Thymus (tissue), 11 donors: ENCODE measurements around the gene SLC37A3. TPM values are rescaled to one million over a fixed set of nuclear protein-coding genes. Genes with fewer than 3 reads are reported as not detected.
A peak's percentile ranks its signal among the peaks of the same experiment; 100 is the strongest.
"Not testable (repeated sequence)": the region's sequence is repeated elsewhere in the genome, so short reads cannot be mapped to it uniquely, and the experiment has no call there.

Experiments used
- DNase-seq, 9 donors: peaks; one replicate each; pipeline ENCODE4 v3.0.0-alpha.2; 2013; ENCODE audit warnings: low spot score in 9 of 9, low read depth in 6 of 9, missing footprints in 1 of 9
- H3K27ac ChIP-seq, 2 donors: one replicate each; pipeline ENCODE4 v1.5.1; 2013; ENCODE audit warnings: control low read depth in 1 of 2, low read depth in 1 of 2, low read length in 1 of 2, mild to moderate bottlenecking in 1 of 2, moderate library complexity in 1 of 2
- H3K27me3 ChIP-seq, 2 donors: one replicate each; pipeline ENCODE4 v1.5.1; 2013; ENCODE audit warnings: low read length in 1 of 2; ENCODE audit not compliant: control insufficient read depth in 2 of 2, insufficient read depth in 1 of 2
- H3K36me3 ChIP-seq, 2 donors: one replicate each; pipeline ENCODE4 v1.5.1; 2013; ENCODE audit warnings: low read length in 1 of 2, mild to moderate bottlenecking in 1 of 2, moderate library complexity in 1 of 2; ENCODE audit not compliant: control insufficient read depth in 2 of 2, insufficient read depth in 2 of 2
- H3K4me1 ChIP-seq, 2 donors: one replicate each; pipeline ENCODE4 v1.5.1; 2013; ENCODE audit warnings: low read length in 2 of 2; ENCODE audit not compliant: control insufficient read depth in 2 of 2, insufficient read depth in 2 of 2
- H3K4me3 ChIP-seq, 2 donors: one replicate each; pipeline ENCODE4 v1.5.1; 2013; ENCODE audit warnings: low read length in 2 of 2, control low read depth in 1 of 2, mild to moderate bottlenecking in 1 of 2
- H3K9me3 ChIP-seq, 2 donors: one replicate each; pipeline ENCODE4 v1.5.1; 2013; ENCODE audit warnings: low read length in 1 of 2, mild to moderate bottlenecking in 1 of 2; ENCODE audit not compliant: control insufficient read depth in 2 of 2, insufficient read depth in 1 of 2
- WGBS: extraction: QIAGEN DNeasy Blood & Tissue Kit; methylation state at CpG from one replicate; pipeline ENCODE4 v1.1.7; 2013; 5-methylcytosine and 5-hydroxymethylcytosine counted together
- polyA plus RNA-seq: library from polyadenylated mRNA; stranded (reverse); fragments of 200-250 nt; gene quantifications from one replicate; pipeline ENCODE4 v1.2.3, GENCODE V29; 2013
- total RNA-seq: library from RNA; stranded (reverse); fragments of 120-200 nt; gene quantifications from one replicate; pipeline ENCODE4 v1.2.4, GENCODE V29; 2013
- donor health status: healthy.

SLC37A3 gene
- total and polyA plus RNA-seq, 2 donors: 21.6 to 36.5 TPM

GRCh38 chr7:140345426-140345825 is 52.9 kb downstream of the SLC37A3 start:
- Histone ChIP-seq H3K27ac (no peak overlapping the region), H3K4me3 (no peak overlapping the region), H3K9me3 (no peaks in the 10 kb centered on the region), H3K4me1 (no peaks in the 10 kb centered on the region), H3K27me3 (no peaks in the 10 kb centered on the region), H3K36me3 (peaks cover 54 to 58% of the 10 kb centered on the region in 2 donors)
- WGBS: 93% methylated on average over 3 of the region's 3 CpGs
- DNase-seq: no peak

DNA sequence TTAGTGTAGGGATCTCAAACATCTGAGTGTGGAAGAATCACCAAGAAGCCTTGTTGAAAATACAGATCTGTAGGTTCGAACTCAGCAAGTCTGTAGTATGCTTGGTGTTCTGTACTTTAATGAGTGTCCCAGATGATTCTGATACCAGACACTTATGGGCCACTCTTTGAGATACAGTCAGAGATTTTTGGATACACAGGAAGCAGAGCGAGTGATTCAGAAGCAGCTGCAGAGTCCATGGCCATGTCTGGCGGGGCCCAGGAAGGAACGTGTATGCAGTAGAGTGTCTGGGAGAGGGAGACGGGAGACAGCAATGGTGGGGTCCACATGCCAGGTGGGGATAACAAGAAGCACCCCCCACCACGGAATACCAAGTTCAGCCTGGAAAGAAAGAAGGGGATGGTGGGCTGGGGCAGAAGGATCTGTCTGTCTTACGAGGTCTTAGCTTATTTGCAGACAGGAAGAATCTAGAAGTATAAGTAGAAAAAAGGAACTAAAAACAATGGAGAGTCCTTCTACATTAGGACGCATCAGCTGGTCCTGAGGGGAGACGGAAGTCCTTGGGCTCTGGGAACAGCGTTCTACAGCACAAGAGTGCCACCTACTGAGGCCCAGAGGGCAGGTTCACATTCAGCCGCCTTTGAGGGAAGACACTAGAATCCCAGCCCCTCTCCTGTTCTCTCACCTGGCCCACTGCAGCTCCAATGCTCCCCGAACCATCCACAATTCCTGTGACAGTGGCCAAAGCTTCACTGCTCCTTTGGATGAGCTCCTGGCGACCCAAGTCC is 55.4 kb downstream of the SLC37A3 start:
- Histone ChIP-seq H3K9me3 (no peaks in the 10 kb centered on the region), H3K27me3 (no peaks in the 10 kb centered on the region), H3K36me3 (peaks cover 39 to 44% of the 10 kb centered on the region in 2 donors), H3K4me1 (no peaks in the 10 kb centered on the region), H3K4me3 (no peak overlapping the region), H3K27ac (no peak overlapping the region)
- DNase-seq: peak in 4 of 9 donors; percentile 4 to 34 (median 10)
- WGBS: 89% methylated on average over 13 of the region's 13 CpGs

- H3K9me3 ChIP-seq, H3K4me1 ChIP-seq, DNase-seq, H3K27me3 ChIP-seq, H3K27ac ChIP-seq, H3K4me3 ChIP-seq: not testable (repeated sequence)
- peaks cover 34 to 47% of the 10 kb centered on the region in 2 donors for H3K36me3 ChIP-seq
- WGBS: 97% methylated on average over 1 of the region's 1 CpG
Measured at GRCh38 chr7:140338959-140339358, 59.4 kb downstream of the SLC37A3 start.

GRCh38 chr7:140334341-140335057 is 63.8 kb downstream of the SLC37A3 start:
- Histone ChIP-seq H3K36me3 (peaks cover 14 to 22% of the 10 kb centered on the region in 2 donors), H3K27ac (no peak overlapping the region), H3K4me1 (no peaks in the 10 kb centered on the region), H3K27me3 (no peaks in the 10 kb centered on the region), H3K9me3 (no peaks in the 10 kb centered on the region), H3K4me3 (no peak overlapping the region)
- 91% methylated on average over 8 of the region's 8 CpGs for WGBS
- no peak for DNase-seq

- WGBS: 98% methylated on average over 5 of the region's 5 CpGs
- no peaks in the 10 kb centered on the region for H3K9me3 ChIP-seq
- H3K4me3 ChIP-seq: no peak overlapping the region
- H3K27me3 ChIP-seq: no peaks in the 10 kb centered on the region
- no peaks in the 10 kb centered on the region for H3K4me1 ChIP-seq
- H3K27ac ChIP-seq: no peak overlapping the region
- H3K36me3 ChIP-seq: peaks cover 14 to 22% of the 10 kb centered on the region in 2 donors
- DNase-seq: no peak
Measured at GRCh38 chr7:140333686-140334085, 64.6 kb downstream of the SLC37A3 start.

DNA sequence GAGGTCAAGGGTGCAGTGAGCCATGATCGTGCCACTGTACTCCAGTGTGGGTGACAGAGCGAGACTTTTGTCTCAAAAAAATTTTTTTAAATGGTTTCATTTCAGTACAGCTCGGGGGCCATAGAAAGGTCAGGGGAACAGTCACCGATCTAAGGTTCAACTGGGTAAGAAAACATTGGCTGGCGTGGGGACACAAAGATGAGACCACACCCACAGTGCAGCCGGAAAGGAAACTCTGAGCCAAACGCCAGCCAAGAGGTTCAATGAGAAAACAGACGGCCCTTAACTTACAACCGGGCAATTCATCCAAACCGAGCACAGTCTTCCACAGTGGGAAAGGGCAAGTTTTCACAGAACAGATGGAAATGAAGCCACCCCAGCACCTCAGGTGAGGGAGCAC is 65.1 kb downstream of the SLC37A3 start:
- no peaks in the 10 kb centered on the region for H3K4me1 ChIP-seq
- no peak overlapping the region for H3K4me3 ChIP-seq
- peaks cover 14 to 22% of the 10 kb centered on the region in 2 donors for H3K36me3 ChIP-seq
- no peaks in the 10 kb centered on the region for H3K27me3 ChIP-seq
- 91% methylated on average over 10 of the region's 10 CpGs for WGBS
- H3K27ac ChIP-seq: no peak overlapping the region
- H3K9me3 ChIP-seq: no peaks in the 10 kb centered on the region
- no peak for DNase-seq

GRCh38 chr7:140330595-140330994 is 67.7 kb downstream of the SLC37A3 start:
- Histone ChIP-seq H3K4me1 (peaks cover 0 to 4% of the 10 kb centered on the region in 2 donors), H3K9me3 (no peaks in the 10 kb centered on the region), H3K27ac (no peak overlapping the region), H3K36me3 (peaks cover 7 to 16% of the 10 kb centered on the region in 2 donors), H3K4me3 (no peak overlapping the region), H3K27me3 (no peaks in the 10 kb centered on the region)
- DNase-seq: no peak
- 96% methylated on average over 3 of the region's 3 CpGs for WGBS

DNA sequence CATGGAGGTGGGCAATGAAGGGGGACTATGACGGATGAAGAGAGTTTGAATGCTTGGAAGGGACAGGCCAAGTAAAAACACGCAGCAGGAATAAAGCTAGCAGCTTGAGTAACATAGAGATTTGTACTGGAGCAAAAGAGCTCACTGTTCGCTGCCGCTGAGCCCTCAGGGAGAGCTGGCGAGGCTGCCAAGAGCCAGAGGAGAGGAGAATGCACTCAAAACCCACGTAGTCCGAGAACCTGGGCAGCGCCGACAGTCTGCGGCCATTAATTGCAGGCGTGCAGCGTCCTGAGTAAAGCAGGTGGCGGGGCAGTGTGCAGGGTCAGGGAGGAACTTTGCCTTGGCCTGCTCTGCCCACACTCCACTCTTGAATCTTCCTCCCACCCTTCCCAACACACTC is 68.2 kb downstream of the SLC37A3 start:
- H3K9me3 ChIP-seq: no peaks in the 10 kb centered on the region
- H3K27ac ChIP-seq: no peak overlapping the region
- WGBS: 97% methylated on average over 13 of the region's 13 CpGs
- no peak for DNase-seq
- no peak overlapping the region for H3K4me3 ChIP-seq
- no peaks in the 10 kb centered on the region for H3K27me3 ChIP-seq
- H3K36me3 ChIP-seq: peaks cover 6 to 15% of the 10 kb centered on the region in 2 donors
- H3K4me1 ChIP-seq: peaks cover 0 to 4% of the 10 kb centered on the region in 2 donors

DNA sequence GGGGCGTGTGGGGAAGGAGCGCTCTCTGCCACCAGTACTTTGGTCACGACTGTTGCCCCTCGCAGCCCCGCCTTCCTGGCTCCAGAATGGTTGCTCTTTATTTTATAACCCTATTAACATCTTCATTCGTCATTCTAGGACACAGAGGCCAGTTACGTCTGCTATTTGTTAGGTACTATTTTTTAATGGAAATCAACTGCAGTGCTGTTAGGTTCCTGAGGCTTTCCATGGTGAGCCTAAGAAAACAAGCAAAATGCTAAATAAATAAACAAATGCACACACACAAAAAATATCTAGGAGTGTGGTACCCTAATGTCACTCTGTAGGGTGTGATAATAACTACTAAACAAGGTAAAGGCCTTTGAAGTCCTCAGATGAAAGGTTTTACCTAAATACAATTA is 71.1 kb downstream of the SLC37A3 start:
- H3K36me3 ChIP-seq: no peaks in the 10 kb centered on the region
- no peak for DNase-seq
- H3K4me1 ChIP-seq: peaks cover 0 to 4% of the 10 kb centered on the region in 2 donors
- no peak overlapping the region for H3K4me3 ChIP-seq
- WGBS: 98% methylated on average over 7 of the region's 7 CpGs
- H3K27ac ChIP-seq: no peak overlapping the region
- H3K9me3 ChIP-seq: no peaks in the 10 kb centered on the region
- no peaks in the 10 kb centered on the region for H3K27me3 ChIP-seq
